Hindlimb muscle (tissue), 1 donor: ENCODE data around the gene RPL10. TPM values are rescaled to one million over a fixed set of nuclear protein-coding genes. Genes with fewer than 3 reads are reported as not detected.
A peak's percentile ranks its signal among the peaks of the same experiment; 100 is the strongest.
"Not testable (repeated sequence)": the region's sequence is repeated elsewhere in the genome, so short reads cannot be mapped to it uniquely, and the experiment has no call there.

Experiments used
- DNase-seq: peaks from one replicate; pipeline ENCODE4 v3.0.0-alpha.2; 2013
- polyA plus RNA-seq: library from polyadenylated mRNA; unstranded; fragments of 120-200 nt; gene quantifications from one replicate; pipeline ENCODE4 v1.2.1, GENCODE V29; 2013; ENCODE audit not compliant: insufficient read length

The RPL10 gene
- polyA plus RNA-seq, 1 donor: 5,697 TPM

DNA sequence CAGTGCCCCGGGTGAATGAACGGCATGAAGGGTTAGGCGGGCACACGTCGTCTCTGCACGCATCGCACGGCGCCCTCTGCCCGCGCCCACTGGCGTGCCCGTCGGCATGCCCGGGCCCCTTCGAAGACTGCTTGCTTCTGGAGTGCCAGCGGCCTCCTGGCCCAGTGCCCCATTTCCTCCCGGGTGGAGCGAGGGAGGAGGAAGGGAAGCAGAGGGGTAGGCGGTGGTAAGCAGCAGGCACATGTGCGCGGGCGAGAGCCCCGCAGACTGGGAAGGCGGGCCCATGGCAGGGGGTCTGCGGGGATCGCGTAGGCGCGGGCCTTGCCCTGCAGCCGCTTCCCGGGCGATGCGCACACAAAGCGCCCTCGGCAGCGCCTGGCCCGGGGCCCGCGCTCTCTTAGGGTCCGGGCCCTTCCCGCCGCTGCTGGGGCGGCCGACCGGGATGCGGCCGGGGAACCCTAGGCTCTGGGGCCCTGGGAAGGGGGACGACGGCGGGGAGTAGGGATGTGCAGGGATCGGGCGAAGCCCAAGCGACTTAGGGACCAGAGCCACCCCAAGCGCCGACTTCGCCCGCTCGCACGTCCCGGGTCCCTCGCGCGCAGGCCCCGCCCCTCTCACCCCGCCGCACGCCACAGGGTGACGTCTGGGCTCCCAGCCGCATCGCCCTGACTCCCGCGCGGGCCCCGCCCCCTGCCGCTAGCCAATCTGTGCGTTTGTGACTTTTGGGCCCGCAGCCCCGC, 19.9 kb upstream of the RPL10 start:
- no peak for DNase-seq

DNA sequence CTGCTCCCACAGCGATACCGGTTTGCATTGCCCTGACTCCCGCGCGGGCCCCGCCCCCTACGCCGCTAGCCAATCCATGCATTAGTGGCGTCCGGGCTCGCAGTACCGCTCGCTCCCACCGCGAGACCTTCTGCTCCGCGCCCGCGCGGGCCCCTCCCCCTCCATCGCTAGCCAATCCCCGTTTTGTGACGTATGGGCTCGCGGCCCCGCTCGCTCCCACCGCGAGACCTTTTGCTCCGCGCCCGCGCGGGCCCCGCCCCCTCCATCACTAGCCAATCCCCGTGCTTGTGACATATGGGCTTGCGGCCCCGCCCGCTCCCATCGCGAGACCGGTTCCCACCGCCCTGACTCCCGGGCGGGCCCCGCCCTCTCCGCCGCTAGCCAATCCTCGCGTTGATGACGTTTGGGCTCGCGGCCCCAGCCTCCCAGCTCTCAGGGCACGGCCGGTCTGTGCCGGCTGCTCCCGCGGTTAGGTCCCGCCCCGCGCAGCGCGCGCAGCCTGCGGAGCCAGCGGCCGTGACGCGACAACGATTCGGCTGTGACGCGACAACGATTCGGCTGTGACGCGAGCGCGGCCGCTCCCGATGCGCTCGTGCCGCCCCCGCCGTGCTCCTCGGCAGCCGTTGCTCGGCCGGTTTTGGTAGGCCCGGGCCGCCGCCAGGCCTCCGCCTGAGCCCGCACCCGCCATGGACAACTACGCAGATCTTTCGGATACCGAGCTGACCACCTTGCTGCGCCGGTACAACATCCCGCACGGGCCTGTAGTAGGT, 19.2 kb upstream of the RPL10 start, which contains the start of gene EMD:
Gene EMD (plus strand): TSS at position 497 of the 770 bp plus-strand sequence. CDS start 190 bp downstream, at position 687.
- DNase-seq: peak; percentile 96

DNA sequence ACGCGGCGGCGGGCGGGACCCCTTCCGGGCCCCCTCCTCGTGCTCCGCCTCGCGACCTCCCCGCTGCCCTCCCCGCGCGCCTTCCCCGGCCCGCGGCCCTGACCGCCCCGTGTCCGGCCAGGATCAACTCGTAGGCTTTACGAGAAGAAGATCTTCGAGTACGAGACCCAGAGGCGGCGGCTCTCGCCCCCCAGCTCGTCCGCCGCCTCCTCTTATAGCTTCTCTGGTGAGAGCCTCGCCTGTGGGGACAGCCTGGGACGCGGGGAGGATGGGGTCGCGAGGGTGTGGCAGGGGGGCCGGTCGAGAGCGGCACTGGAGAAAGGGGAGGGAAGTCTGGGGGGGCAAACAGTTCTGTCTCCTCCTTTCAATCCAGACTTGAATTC, 18.6 kb upstream of the RPL10 start:
- DNase-seq: no peak

DNA sequence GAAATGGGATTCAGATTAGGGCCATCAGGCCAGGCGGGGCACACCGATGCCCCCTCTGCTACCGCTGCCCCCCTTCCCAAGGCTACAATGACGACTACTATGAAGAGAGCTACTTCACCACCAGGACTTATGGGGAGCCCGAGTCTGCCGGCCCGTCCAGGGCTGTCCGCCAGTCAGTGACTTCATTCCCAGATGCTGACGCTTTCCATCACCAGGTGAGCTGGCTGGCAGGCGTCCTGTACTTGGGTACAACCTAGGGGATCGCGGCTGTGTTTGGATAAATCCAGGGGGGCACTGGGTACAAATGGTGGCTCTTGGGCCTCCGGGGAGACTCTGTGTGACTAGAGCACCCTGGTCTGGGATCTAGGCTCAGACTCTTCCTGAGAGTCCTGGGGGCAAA, 18.0 kb upstream of the RPL10 start:
- no peak for DNase-seq

DNA sequence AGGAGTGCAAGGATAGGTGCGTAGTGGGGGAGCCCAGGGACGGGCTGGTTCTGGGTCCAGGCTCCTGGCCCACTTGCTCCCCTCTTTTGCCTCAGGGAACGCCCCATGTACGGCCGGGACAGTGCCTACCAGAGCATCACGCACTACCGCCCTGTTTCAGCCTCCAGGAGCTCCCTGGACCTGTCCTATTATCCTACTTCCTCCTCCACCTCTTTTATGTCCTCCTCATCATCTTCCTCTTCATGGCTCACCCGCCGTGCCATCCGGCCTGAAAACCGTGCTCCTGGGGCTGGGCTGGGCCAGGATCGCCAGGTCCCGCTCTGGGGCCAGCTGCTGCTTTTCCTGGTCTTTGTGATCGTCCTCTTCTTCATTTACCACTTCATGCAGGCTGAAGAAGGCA, 17.4 kb upstream of the RPL10 start:
- DNase-seq: no peak

DNA sequence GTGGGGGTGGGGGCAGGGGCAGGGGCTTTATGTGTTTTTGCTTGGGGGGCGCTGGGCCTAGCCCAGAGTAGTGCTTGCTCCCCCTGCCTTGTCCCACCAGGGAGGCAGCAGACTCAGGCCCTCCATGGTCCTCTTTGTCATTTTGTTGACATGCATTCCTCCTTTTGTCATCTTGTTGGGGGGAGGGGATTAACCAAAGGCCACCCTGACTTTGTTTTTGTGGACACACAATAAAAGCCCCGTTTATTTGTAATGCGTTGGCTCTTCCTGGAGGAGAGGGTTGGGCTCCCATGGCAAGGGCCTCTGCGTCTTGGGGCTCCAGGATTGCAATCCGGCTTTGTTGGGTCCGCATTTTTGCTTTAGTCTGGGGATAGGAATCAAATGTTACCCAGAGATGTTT, 16.9 kb upstream of the RPL10 start:
- no peak for DNase-seq

DNA sequence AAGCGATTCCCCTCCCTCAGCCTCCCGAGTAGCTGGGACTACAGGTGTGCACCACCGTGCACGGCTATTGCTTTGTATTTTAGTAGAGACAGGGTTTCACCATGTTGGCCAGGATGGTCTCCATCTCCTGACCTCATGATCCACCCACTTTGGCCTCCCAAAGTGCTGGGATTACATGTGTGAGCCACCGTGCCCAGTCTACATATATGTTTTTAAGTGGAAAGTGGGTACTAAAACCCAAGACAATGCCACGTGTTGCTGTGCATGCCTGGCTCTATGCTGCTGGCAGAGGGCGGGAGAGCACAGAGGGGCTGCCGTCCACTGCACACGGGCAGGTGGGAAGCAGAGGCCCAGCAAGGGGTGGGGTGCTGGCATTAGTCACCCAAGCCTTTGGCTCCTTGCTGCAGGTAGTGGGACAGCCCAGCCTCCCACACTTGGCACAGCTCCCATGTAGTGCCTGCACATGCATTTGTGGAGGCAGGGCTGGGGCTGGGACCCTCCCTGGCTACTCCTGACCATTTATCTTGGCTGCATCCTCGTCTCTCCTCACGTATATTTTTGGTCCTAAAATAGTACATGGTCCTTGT, 15.6 kb upstream of the RPL10 start:
- DNase-seq: no peak

DNA sequence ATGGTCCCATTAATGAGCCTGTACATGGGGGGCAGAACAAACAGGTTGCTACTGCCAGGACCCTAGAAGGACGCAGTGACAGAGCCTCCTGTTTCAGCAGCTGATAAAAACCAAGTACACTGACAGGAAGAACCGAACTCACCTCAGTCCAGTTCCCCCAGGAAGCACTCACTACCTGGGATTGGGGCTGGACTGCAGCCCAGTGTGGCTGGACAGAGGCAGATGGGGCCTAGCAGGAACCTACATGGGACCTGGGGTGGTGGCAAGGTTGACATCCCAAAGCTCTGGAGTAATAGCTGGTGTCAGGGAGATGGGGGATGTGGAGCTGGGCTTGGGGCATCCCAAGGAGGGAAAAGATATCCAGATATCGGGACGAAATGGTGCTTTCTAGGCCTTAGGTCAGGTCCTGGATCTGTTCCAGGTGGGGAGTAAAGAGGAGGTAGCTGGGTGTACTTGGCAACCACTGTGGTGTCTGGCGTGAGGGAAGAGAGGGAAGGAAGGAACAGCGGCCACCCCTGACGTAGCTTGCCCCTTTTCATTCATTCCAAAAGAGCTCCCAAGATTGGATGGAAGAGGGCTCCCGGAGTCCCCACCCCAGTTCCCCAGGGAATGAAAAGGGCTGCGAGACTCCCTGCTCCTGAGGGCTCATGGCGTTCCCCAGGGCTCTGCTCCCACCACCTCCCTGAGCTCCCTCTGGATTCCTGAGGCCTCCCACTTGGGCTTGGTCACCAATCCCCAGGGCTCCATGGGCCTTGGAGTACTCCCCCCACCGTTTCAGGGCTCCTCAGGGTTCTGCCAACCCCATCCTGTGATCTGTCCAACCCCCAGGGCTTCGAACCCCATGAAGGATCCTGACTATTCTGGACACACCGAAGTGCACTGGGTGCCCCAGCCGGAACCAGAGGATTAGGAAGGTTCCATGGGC, 14.6 kb upstream of the RPL10 start:
- DNase-seq: no peak

DNA sequence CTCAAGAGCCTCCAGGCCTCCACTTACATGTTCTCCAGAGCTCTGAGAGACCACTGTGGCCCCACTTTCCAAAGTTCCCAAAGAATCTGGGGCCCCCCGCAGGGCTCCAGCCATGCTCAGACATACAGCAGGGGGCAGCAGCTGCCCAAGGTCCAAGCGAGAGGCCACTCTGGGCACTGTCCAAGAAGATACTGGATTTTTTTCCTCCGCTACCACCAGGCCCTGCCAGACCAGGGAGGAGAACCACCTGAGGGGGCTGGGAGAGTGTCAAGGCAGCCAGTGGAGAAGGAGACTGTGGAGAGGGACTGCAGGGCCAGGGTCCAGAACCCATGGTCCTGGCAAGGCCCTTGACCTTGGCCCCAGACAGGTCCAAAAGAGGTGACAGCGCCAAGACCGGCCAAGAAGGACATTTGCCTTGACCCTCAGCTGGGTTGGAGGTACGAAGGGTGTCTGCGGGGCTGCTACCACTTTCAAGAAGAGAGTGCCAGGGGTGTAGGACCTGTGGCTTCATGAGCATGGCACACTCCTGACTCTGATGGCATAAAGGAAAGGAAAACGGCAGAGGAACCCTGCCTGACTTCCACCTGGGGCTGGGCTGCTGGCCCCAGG, 13.8 kb upstream of the RPL10 start:
- no peak for DNase-seq

DNA sequence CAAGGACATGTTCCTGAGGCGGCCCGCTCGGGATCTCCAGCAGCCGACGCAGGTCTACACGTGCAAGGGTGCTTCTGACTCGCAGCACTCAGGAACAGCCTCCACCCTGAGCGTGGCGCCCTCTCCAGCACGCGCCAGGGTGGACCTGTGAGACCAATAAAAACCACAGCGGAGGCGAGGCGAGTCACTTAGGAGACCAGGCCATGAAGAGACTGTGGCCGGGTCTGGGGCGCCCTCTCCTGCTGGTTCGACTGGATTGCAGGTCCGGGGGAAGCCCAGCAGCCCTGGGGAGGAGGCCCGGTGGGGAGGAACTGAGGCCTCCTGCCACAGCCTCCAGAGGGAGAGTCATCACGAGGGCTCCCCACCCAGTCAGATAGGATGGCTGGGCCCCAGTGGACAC, 10.1 kb upstream of the RPL10 start:
- not testable (repeated sequence) for DNase-seq

DNA sequence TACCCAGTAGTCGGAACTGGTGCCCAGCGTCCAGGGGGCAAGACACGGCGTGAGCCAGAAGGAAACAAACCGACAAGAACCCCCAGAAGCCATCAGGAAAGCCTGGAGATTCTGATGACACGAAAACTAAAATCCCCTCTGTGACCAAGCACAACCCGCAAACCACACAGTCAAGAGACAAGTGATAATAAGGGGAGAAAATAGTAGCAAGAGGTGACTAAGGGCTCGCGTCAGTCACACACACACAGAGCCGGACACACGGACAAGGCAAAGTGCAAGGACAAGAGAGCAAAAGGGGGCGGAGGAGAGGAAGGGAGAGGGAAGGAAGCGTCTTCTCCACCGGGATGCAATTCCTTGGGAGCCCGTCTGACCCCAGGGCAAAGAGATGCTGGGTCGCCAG, 9.5 kb upstream of the RPL10 start:
- DNase-seq: not testable (repeated sequence)

DNA sequence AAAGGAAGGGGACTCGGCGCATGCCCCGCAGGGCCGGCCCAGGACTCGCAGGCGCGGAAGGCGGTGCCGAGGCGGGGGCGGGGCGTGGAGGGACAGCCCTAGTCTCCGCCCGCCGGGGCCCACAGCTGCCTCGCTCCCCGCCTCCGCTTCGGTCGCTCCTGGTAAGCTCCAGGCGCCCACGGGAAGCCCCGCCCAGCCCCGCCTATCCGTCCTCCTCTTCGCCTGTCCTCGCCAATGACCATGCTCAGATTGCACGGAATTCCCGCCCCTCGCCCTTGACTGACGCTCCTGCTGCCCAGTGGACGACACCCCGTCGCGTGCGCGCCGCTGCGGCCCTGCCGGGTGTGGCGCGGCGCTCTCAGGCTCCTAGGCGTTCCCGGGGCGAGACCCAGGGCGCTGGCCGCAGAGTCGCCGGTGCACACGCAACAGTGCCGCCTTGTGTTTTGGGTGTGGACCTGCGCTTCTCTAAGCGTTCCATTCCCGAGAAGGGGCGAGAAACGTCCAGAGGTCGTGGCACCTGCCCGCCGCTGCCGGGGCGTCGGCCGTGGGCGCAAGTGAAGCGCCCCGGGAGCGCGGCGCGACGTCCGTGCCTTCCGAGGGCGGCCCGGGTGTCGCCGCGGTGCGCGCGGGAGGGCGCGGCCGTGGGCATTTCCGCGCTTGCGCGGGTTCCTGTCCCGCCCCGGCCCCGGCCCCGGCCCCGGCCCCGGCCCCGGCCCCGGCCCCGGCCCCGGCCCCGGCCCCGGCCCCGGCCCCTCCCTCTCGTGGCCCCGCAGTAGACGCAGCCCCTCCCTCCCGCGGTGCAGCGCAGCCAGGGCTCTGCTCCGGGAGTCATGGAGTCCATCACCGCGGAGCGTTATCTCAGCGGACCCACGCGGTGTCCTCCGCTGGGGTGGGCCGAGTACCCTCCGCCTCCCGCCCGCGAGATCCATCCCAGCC, 8.1 kb upstream of the RPL10 start:
- not testable (repeated sequence) for DNase-seq

DNA sequence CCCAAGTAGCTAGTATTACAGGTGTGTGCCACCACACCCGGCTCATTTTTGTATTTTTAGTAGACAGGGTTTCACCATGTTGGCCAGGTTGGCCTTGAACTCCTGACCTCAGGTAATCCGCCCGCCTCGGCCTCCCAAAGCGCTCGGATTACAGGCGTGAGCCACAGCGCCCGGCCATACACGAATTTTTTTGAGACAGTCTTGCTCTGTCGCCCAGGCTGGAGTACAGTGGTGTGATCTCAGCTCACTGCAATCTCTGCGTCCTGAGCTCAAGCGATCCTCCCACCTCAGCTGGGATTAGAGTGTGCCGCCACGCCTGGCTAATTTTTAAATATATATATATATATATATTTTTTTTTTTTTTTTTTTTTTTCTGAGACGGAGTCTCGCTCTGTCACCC, 1.8 kb upstream of the RPL10 start:
- not testable (repeated sequence) for DNase-seq

DNA sequence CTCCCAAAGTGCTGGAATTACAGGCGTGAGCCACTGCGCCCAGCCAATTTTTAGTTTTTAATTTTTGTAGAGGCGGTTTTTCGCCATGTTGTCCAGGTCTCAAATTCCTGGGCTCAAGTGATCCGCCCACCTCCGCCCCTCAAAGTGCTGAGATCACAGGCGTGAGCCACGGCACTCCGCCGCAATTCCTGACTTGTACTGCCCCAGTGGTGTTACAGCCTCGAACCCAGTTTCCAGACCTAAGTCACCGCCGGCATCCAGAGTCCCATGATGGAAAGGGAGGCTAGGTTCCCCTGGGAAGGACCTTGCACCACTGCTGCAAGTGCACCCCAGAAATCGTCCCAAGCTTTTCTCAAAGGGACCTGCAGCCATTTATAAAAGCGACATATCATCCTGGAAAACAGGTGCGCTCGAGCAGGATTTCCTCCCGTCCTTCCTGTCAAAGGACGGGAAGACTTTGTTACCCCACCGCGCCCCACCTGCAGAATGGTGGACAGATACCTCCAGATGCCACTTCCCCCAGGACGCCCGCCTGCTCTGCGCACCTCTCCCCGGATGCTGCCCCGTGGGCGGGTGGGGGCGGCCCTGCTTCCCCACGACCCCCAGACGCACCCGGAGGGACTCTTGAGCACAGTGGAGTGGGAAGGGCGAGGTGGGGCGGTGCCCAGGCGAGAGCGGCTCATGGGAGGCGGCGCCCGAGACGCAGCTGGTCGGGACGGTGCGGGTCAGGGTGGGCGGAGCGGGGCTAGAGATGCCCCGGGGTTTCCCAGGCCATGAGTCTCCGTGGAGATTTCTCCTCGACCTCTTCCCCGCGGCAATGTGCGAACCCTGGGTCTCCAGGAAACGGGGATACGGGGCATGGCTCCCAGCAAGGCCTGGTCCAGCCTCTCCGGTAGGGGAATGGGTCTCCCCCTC, 947 bp upstream of the RPL10 start:
- no peak for DNase-seq

DNA sequence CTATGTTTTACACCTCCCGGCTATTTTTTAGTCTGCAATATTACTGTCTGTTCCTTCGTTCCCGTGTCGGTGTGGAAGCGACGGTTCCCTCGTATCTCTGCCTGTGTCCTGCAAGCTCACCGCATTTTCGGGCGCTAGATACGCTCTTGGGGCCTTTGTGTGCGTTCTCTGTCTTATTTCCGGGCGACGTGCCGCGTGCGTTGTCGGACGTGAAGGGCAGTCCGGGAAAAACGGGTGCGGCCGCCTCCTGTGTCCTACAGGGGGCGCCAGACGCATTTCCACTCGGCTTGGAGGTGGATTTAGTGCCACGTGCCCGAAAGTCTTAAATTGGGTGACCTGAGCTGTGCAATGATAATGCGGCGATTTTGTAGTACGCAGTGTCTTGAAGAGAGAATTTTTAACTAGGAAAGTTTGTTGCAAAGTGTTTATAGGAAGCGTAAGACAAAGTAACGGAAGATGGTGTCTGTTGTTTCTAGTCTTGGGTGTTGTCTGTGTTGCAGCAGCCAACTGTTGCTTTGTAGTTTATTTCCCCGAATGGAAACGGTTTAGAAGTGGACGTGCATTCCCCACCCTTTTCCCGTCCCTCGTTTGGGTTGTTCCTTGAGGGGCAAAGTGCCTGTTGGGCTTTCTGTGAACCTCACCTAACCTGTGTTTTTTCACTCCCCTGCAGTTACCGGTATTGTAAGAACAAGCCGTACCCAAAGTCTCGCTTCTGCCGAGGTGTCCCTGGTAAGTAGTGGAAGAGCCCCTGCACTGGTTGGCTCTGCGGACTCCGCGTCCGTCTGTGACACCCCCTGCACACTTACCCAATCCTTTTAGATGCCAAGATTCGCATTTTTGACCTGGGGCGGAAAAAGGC, 720 bp downstream of the RPL10 start:
- peak; percentile 84 for DNase-seq

DNA sequence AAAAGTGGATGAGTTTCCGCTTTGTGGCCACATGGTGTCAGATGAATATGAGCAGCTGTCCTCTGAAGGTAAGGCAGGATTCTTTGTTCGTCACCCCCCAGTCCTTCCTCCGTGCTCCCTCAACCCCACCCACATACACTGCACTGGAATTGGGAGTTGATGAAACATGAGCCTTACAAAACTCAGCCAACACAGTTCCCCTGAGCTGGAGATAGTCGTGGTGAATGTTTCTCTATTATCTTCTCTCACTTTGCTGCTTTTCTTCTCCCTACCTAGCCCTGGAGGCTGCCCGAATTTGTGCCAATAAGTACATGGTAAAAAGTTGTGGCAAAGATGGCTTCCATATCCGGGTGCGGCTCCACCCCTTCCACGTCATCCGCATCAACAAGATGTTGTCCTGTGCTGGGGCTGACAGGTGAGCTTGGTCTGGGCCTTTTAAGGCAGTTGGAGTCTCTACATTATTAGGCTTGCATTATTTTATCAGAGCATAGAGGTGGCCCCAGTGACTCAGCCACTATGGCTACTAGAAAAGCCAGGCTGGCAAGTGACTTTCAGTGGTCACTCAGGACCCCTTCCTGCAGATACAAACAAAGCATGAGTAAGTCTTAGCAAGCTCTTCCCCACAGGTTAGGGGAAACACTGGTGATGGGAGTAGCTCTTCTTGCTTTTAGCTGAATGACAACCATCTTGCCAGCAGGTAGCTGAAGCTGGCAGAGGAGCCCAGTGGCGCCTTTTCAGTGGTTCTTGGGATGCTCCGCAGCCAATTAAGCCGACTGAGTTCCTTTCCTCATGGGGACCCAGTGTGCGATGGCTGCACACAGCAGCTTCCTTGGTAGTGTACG, 1.6 kb downstream of the RPL10 start:
- no peak for DNase-seq

DNA sequence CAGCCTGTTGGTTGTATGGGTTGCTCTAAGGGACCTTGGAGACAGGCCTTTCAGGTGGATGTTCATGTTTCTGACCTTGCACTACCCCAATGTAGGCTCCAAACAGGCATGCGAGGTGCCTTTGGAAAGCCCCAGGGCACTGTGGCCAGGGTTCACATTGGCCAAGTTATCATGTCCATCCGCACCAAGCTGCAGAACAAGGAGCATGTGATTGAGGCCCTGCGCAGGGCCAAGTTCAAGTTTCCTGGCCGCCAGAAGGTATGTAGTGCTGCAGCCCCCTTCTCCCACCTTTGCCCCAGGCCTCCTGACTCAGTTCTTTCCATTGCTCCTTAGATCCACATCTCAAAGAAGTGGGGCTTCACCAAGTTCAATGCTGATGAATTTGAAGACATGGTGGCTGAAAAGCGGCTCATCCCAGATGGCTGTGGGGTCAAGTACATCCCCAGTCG, 2.2 kb downstream of the RPL10 start:
- not testable (repeated sequence) for DNase-seq
